Fibroblast of the conjunctiva (primary cell): Measurements from ENCODE around the gene MRI1.
A peak's percentile ranks its signal among the peaks of the same experiment; 100 is the strongest.
"Not testable (repeated sequence)": the region's sequence is repeated elsewhere in the genome, so short reads cannot be mapped to it uniquely, and the experiment has no call there.

Experiments used
- DNase-seq: peaks from one replicate; pipeline ENCODE4 v3.0.0-alpha.2; 2010; ENCODE audit warnings: low read depth

MRI1 gene

DNA sequence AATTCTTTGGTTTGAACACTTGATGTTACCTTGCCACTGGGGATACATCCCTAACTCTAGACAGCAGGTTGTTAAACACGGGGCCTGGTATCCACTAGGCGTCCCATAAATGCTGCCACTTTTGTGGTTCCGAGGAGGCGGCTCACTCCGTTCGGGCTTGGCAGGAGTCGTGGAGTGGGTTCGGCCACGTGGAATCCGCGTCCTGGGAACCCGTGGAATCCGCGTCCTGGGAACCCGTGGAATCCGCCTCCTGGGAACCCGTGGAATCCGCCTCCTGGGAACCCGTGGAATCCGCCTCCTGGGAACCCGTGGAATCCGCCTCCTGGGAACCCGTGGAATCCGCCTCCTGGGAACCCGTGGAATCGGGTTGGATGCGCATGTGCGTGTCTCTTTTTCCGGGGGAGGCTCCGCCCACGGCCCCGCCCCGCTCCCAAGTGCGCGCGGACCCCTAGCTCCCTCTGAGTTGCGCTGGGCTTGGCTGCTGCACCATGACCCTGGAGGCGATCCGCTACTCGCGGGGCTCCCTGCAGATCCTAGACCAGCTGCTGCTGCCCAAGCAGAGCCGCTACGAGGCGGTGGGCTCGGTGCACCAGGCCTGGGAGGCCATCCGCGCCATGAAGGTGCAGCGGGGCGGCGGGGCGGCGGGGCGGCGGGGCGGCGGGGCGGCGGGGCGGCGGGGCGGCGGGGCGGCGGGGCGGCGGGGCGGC lies at the start of gene MRI1:
MRI1 (plus strand) TSS at position 422 of the 707 bp plus-strand sequence; CDS start at position 489, 67 bp downstream.
- no peak for DNase-seq

DNA sequence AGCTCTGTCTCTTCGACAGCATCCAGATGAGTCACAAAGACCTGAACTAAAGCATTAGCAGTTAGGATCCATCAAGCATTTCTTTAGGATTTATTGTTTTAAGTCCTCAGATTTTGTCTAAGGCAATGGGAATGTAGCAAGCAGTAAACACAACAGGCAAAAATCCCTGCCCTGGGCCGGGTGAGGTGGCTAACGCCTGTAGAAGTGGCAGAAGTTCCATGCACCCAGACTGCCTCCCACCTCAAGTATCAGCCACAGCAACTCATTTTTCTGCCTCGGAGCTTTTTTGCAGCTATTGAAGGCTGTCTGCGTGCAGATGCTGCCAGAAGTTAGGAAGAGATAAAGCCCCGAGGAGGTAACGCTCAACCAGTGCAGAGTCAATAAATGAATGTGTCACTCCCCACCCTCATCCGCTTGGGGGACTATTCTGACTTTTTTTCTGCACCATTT lies 47.1 kb upstream of the MRI1 start:
- no peak for DNase-seq

DNA sequence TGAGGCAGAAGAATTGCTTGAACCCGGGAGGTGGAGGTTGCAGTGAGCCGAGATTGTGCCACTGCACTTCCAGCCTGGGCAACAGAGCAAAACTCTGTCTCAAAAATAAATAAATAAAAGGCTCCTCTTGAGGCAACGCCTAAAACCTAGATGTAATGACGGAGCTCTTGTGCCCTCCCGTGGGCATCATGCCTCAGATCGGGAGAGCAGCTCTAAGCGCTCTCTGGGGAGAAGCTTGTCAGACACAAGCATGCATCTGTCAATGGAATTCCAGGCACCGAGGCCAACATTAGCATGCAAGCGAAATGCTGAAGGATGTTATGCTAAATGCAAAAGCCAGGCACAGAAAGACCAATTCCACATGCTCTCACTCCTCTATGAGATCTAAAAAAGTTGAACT lies 45.6 kb upstream of the MRI1 start:
- DNase-seq, result peak; percentile 59

DNA sequence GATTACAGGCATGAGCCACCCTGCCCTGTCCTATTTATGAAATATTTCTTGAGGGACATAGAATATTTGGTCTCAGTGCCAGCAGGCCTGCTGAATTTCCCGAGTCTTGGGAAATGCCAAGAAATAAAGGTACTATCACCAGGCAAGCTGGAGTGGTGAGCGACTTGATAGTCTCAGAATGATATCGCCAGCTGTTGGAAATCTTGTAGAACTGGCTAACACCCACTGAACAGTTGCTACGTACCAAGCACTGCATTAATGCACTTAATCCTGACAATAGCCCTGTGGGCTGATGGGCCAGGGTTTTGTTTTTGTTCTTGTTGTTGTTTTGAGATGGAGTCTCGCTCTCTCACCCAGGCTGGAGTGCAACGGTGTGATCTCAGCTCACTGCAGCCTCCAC lies 42.2 kb upstream of the MRI1 start:
- no peak for DNase-seq

DNA sequence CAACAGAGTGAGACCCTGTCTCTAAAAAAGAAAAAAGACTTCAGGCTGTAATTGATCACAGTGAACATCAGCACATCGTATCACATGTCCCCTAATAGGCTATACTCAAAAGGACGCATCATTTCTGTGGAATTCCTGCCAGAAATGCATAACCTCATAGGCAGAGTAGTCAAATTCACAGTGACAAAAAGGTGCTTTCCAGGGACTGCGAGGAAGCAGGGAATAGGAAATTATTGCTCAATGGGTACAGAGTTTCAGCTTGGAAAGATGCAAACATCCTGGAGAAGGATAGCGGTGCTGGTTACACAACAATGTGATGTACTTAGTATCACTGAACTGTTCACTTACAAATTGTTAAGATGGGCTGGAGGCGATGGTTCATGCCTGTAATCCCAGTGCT lies 41.1 kb upstream of the MRI1 start:
- no peak for DNase-seq

DNA sequence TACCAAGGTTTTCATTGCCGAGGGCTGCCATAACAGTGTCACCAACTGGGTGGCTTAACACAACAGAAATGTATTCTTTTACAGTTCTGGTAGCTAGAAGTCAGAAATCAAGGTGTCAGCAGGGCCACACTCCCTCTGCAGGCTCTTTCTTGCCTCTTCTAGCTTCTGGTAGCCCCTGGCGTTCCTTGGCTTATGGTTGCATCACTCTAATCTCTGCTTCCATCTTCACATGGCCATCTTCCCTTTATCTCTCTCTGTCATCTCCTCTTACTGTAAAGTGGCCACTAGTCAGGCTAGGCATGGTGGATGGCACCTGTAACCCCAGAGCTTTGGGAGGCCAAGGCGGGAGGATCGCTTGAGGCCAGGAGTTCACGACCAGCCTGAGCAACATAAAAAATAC lies 38.0 kb upstream of the MRI1 start:
- DNase-seq, result no peak

DNA sequence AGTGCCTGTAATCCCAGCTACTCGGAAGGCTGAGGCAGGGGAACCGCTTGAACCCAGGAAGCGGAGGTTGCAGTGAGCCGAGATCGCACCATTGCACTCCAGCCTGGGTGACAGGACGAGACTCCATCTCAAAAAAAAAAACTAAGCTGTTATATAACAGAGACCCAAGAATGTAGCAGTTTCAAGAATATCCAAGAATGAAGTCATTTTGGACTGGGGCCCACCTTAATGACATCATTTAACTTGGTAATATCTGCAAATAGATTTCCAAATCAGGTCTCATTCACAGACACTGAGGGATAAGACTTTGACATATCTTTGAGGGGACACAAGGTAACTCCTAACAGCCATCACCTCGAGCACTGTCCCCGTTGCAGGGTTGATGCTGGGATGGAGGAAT lies 36.5 kb upstream of the MRI1 start:
- no peak for DNase-seq

DNA sequence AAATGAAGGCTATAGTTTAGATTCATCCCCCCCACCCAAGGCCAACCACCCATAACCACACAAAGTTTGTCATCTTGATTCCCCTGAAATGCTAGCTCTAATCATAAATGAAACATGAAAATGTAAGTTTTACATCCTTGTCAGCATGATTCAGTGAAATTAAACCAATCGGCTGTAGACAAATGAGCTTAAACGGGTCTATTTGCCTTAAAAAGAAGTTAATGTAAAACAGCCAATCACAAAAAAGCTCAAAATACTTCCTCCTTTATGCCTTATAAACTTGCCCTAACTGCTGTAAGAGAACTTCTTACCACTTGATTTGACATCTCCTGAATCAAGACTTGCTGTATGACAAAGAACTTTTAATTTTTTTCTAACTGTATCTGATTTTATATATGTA lies 34.5 kb upstream of the MRI1 start:
- no peak for DNase-seq

DNA sequence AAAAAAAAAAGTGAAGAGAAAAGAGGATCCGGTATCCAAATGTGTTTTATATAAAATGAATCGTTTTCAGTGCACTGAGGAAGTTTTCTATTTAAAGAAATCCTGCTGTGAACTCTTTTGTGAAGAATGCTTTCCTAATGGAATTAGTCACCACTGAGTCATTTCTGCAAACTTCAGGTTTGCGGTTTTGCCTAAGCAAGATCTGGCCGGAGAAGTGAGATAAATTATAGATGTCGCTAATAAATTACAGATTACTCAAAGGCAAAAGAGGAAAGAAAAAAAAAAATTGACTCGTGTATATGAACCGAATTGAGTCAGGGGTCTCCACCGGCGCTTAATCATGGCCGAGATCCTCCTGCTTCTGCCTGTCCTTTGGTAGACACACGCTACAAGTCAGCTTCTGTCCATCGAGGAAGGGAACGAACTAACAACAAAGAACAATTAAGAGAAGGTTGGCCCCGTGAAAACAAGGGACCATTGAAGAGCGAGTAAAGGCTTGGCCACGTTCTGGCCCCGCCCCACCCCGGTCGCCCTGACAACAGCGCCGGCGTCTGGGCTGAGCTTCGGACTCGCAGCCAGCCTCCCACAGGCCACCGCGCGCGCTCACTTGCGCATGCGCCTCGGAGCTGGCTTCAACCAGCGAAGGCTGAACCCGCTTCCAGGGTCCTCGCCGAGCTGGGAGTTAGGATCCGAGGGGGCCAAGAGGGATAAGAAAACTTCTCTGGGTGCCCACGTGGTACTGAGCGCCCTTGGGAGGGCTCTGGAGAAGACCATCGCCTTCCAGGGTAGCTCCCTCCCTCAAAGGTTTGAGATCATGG lies 33.0 kb upstream of the MRI1 start:
- DNase-seq, result peak; percentile 90

DNA sequence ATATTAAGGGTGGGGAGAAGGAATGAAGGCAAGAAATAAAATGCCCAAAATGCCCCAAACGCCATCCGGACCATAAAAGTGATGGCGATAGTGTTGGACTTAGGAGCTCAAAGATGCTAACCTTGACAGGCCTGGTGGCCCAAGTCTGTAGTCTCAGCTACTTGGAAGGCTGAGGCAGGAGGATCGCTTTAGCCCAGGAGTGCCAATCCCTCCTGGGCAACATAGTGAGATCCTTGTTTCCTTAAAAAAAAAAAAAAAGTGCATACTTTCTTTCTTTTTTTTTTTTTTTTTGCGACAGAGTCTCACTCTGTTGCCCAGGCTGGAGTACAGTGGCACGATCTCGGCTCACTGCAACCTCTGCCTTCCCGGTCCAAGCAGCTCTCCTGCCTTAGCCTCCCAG lies 32.0 kb upstream of the MRI1 start:
- DNase-seq, result no peak

DNA sequence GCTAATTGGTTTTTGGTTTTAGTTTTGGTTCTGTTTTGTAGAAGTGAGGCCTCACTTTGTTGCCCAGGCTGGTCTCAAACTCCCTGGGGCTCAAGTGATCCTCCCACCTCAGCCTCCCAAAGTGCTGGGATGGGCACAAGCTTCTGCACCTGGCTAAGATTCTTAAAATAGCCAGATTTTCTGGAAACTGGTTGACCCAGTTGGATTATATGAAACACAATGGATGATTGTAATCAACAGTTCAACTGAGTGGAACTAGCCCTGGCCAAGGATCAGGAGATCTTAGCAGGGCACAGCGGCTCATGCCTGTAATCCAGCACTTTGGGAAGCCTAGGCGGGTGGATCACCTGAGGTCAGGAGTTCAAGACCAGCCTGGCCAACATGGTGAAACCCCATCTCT lies 29.6 kb upstream of the MRI1 start:
- no peak for DNase-seq

DNA sequence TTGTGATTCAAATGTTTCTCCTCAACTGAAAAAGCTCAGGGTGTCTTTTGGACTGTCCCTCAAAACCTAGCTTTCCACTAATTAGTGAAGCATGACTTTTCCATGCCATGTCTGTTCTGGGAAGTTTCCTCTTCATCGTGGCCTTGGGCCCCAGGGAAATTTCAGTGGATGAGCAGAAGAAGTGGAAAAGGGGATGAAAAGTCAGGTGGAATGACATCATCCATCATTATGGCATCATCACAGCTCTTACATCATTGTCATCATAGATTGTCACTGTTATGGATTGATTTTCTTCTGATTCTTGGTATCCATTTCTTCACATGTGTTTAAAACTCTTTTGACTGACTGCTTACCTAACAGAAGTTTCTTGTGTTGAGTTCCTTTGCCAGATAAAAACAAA lies 26.2 kb upstream of the MRI1 start:
- no peak for DNase-seq

DNA sequence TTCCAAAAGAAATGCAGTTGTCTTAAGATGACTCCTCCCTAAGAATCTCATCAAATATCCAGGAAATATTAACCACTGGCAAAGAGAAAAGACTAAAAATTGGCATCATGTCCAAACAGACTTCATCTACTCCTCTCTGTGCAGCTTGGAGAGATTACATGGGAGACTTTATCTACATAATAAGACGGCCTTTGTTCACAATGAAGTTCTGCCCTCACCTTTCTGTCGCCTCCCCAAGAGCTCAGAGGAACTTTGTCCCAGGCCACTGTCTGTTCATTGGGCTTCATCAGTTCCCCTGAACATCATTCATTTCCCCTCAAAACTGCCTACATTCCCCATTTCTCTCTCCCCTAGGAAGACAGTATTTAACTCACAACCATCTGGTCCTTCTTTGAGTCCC lies 22.4 kb upstream of the MRI1 start:
- no peak for DNase-seq

DNA sequence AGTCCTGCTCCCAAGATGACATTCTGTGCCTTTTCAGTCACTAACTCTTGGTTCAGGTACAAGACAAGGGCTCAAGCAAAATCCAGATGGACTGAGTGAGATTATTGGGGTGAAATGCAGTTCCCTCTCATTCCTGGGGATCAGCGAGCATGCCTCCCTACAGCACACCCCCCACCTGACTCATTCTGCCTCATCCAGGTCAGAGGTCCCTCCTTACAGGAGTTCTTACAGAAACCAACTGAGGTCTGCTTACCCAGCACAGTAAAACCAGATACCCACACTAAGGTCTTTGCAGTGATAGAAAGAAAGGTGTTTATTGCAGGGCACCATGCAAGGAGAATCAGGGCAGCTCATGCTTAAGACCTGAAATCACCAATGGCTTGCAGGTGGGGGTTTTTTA lies 21.6 kb upstream of the MRI1 start:
- DNase-seq, result no peak

DNA sequence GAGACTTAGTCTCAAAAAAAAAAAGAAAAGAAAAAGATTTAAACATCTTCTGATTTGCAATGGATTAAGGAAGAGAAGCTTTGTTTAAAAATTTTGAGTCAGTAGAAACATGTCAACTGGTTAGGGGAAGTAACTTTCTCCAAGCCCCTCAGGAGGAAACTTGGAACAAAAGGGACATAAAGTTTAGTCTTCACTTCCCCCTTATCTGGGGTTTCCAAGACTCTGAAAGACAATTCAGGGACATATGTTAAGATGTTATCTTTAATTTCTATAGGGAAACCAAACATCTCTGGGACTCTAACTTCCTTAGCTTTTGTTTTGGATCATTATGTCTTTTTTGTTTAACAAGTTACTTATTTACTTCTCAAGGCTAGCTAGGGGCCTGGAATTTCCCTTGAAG lies 20.1 kb upstream of the MRI1 start:
- no peak for DNase-seq

DNA sequence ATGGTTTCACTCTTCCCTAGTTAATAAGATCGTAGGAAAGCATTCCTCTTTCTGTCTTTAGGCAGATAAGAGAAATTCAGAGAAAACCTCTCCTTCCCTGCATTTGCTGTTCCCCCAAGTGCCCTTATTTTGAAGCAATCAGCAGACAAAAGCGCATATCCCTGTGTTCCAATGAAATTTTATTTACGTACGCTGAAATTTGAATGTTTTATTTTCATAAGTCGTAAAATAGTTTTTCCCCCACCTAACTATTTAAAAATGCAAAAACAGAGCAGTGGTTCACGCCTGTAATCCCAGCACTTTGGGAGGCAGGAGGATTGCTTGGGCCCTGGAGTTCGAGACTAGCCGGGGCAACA lies 17.2 kb upstream of the MRI1 start:
- no peak for DNase-seq

DNA sequence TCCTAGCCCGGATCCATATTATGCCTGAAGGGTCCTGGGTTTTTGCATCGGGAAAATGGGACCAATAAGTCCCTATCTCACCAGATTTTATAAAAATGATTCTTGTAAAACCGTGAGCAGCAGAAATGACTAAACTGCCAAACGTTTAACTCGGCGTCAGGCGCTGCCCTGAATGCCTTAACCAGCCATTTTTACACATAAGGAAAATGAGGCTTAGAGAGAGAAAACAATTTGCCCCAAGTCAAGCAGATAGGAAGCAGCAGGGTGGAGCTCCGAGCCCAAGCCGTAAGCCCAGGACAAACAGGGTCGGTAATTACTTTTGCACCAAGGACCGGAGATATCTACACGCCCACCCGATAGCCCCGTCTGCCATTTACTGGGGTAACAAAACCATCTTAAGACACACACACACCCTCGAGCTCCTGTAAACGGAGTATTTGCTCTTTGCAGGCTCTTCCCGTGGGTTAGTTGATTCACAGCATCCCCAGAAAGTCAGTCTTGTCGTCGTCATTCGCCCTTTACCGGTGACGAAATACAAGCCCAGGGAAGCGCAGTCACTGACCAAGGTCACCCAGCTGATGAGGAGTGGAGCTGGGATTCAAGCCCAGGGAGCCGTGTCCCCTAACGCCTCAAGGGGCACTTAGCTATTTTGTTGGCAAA lies 16.0 kb upstream of the MRI1 start:
- no peak for DNase-seq

DNA sequence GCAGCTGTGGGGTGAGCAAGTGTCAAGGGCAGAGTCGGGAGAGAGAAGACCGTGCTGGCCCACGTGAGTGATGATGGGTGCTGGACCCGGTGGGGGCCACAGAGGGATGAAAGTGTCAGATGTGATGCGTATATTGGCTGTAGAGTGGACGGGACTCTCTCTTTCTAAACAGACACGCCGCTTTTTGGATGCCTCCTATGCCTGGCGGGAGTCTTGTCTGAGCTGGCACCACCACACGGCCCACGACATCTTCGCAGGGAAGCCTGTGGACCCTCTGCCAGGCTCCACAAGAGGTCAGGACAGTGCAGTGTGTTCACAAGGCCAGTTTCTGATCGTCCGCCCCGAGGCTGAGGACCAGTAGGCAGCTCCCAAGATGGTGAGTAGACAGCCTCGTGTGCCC lies 12.9 kb upstream of the MRI1 start:
- no peak for DNase-seq

DNA sequence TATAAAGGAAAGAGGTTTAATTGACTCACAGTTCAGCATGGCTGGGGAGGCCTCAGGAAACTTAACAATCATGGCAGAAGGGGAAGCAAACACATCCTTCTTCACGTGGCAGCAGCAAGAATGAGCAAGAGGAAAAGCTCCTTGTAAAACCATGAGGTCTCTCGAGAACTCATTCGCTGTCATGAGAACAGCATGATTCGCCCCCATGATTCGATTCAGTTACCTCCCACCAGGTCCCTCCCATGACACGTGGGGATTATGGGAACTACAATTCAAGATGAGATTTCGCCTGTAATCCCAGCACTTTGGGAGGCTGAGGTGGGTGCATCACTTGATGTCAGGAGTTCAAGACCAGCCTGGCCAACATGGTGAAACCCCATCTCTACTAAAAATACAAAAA lies 10.7 kb upstream of the MRI1 start:
- not testable (repeated sequence) for DNase-seq

DNA sequence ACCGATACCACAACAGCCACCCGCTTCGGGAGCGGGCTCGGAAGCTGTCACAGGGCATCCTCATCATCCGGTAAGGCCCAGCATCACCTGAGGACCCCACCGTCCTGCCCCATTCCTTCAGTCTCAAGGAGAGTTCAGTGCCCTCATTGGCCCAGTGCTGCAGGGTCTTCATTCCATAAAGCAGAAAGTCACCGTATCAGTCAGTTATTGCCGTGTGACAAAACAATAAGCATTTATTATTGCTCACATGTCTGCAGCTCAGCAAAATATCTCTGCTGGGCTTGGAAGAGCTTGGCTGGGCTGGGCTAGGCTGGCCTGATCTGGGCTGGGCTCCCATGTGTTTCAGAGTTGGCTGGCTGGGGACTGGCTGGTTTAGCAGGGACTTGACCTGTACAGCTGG lies 8.1 kb upstream of the MRI1 start:
- no peak for DNase-seq

DNA sequence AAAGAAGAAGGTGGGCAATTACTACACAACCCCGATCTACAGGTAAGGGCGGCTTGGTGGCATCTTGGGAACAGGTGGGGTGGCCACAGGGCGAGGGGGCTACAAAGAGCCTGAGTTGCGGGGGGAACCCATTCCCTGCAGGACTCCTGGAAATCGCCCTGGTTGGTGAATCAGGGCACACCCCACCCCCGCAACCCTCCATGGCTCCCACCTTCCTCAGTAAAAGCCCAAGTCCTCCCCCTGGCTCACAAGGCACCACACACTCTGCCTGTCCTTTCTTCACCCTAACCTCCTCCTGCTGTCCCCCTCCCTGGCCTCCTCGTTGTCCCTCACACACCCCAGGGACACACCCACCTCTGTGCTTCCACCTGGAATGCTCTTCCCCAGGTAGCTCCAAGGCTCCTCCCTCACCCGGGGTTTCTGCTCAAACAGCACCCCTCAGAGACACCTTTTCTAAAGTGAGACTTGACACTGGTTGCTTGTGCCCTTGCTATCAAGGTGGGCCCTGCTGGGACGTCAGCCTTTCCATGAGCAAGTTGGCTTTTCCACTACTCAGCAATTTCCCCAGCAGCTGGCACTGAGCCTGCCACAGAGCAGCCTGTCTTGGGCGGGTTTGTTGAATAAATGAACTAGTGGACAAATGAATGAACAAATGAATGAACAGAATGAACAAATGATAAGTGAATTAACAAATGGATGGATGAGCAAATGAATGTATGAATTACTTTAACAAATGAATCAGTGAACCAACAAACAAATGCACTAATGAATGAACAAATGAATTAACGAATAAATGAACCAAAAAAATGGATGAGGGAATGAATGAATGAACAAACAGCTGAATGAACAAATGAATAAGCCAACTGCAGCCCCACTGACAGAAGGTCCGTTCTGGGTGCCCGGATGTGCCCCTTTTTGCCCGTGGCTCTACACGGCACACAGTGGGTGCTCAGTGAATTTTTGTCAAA lies 6.2 kb upstream of the MRI1 start:
- DNase-seq, result no peak

DNA sequence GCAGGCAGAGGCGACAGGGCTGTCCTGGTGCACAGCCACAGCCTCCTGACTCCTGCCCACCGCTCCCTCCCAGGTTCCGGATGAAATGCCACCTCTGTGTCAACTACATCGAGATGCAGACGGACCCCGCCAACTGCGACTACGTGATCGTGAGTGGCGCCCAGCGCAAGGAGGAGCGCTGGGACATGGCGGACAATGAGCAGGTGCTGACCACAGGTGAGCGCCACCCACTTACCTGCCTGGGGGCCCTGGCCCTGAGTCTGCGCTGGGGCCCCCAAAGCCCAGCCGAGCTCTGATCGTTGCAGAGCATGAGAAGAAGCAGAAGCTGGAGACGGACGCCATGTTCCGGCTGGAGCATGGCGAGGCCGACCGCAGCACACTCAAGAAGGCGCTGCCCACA lies 5.5 kb upstream of the MRI1 start:
- no peak for DNase-seq
